OCI-LY7 (cell line): Measurements from ENCODE around the gene TNP2.

Source experiments
- EZH2phosphoT487 ChIP-seq: fragments of 200-600 bp; sonication (generic); IDR thresholded peaks from 2 replicates; pipeline ENCODE4 v1.6.1; 2018; ENCODE audit warnings: low read depth, borderline replicate concordance, mild to moderate bottlenecking, mixed run types, antibody characterized with exemption, low read length, moderate library complexity, mixed read lengths
- TF ChIP-seq, protein P1 (sequence below): fragments of 200-600 bp; sonication (generic); conservative IDR thresholded peaks from 2 replicates; pipeline ENCODE4 v1.5.1; 2014; ENCODE audit warnings: mild to moderate bottlenecking, antibody characterized with exemption, low read length, moderate library complexity, mixed read lengths

DNA sequence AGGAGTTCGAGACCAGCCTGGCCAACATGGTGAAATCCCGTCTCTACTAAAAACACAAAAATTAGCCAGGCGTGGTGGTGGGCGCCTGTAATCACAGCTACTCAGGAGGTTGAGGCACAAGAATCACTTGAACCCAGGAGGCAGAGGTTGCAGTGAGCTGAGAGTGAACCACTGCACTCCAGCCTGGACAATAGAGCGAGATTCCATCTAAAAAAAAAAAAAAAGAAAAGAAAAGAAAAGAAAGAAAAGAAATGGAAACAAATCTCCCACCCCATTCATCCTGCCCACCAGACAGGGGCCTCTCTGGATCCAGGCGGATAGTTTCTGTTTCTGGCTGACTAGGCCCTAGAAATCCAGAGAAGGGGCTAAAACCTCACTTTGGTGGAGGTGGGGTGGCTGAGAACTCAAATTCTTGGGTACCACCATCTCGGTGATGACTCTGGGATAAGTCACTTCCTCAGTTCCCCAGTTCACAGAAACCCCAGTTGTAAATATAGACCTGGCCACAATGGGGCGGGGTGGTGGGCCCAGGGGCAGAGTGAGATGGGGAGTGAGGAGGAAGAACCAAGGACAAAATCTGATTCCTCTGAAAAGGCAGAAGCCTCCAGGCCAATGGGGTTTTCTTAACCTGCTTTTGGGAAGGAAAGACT lies 35.3 kb downstream of the TNP2 start:
- TF ChIP-seq, protein P1, sequence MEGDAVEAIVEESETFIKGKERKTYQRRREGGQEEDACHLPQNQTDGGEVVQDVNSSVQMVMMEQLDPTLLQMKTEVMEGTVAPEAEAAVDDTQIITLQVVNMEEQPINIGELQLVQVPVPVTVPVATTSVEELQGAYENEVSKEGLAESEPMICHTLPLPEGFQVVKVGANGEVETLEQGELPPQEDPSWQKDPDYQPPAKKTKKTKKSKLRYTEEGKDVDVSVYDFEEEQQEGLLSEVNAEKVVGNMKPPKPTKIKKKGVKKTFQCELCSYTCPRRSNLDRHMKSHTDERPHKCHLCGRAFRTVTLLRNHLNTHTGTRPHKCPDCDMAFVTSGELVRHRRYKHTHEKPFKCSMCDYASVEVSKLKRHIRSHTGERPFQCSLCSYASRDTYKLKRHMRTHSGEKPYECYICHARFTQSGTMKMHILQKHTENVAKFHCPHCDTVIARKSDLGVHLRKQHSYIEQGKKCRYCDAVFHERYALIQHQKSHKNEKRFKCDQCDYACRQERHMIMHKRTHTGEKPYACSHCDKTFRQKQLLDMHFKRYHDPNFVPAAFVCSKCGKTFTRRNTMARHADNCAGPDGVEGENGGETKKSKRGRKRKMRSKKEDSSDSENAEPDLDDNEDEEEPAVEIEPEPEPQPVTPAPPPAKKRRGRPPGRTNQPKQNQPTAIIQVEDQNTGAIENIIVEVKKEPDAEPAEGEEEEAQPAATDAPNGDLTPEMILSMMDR: peak; percentile 53; the same call in 1 of the 2 replicates
- no peak for TF ChIP-seq EZH2phosphoT487
